HG03139 (cell line): Measurements from ENCODE around the gene ARHGEF25.
"Not testable (repeated sequence)": the region's sequence is repeated elsewhere in the genome, so short reads cannot be mapped to it uniquely, and the experiment has no call there.

Source experiments
- ATAC-seq: cut with Tn5 transposase; IDR thresholded peaks from one replicate; pipeline ENCODE4 v1.9.1; 2021; ENCODE audit not compliant: unreplicated experiment

ARHGEF25 gene

GRCh38 chr12:57632958-57633840 is 22.0 kb downstream of the ARHGEF25 start, which contains the start of gene B4GALNT1:
TSS of gene B4GALNT1 (minus strand) at chr12:57633201. CDS start at chr12:57632132, 1,069 bp downstream.
- ATAC-seq, result peak; percentile 76

- not testable (repeated sequence) for ATAC-seq
Observed at GRCh38 chr12:57636731-57637130, 25.5 kb downstream of the ARHGEF25 start.

- ATAC-seq, result no peak
Observed at GRCh38 chr12:57637364-57637763, 26.1 kb downstream of the ARHGEF25 start.

DNA sequence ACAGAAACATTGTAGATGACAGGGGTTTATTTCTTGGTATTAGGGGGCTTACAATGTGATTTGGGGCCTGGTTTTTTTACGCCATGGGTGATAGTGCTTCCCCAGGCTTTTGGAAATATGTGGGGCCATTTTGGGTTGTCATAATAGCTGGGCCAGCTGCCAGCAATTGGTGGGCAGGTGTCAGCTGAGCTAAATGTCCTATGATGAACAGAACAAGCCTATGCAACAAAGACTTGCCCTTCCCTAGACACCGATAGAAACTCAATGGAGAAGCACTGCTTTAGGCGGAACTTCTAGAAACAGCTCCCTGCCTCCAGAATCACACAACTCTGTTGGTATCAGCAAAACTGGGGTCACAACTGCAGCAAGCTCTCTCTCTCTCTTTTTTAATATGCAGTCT is 26.9 kb downstream of the ARHGEF25 start:
- ATAC-seq, result no peak

DNA sequence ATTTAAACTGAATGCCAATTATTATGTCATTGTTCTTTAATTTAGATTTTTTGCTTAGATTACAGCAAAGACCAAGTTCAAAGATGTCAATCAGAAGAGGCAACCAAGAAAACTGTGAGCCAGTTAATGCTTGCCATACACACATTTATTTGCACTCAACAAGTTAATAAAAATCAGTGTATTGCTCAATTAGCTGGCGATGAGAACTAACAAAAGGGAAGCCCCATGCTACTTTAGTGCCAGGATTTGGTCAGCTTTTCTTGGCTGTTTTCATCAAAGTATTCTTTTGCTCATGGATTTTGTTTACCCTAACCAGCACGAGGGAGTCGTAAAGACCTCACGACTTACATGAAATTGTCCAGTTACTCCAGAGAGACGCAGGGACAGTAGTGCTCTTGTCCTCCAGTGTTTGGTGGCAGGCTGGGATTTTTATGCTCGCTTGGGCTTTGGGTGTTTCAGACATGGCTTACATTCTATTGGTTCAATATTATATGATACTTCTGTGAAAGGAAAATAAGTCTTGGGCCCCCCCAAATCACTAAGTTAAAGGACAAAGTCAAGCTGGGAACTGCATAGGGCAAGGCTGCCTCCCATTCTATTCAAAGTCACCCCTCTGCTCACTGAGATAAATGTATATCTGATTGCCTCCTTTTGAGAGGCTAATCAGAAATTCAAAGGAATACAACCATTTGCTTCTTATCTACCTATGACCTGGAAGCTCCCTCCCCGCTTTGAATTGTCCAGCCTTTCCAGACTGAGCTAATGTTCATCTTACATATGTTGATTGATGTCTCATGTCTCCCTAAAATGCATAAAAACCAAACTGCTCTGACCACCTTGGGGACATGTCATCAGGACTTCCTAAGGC is 29.2 kb downstream of the ARHGEF25 start:
- no peak for ATAC-seq

DNA sequence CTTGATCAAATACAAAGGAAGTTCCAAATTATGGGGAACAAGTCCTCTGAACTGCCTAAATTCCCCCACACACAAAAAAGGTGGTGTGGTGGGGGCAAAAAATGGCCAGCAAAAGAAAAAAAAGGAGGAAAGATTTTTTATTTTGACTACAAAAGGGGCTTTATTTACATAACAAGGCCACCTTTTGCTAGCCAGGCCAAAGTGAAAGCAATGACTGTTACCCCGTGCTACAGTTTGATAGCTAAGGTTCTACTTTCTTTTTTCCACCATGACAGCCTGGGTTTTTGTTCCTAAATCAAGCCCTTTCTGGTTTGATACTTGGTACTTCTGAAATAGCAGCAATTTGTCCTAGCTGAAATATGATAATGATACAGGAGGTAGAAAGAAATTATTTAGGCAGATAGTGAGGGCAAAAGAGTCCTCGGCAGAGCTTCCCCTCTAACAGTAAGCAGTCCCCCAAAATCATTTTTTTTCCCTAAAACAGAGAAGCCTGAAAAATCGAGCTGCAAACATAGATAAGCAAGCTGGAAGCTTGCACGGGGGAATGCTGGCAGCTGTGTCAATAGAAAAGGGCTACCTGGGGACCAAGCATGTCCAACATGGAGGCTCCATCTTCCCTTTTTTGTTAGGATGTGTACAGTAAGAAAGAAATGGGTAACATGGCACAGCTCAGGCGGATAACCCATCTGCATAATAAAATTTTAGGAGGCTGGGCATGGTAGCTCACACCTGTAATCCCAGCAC is 30.6 kb downstream of the ARHGEF25 start:
- no peak for ATAC-seq

- ATAC-seq, result not testable (repeated sequence)
Observed at GRCh38 chr12:57645990-57646658, 34.9 kb downstream of the ARHGEF25 start.

- ATAC-seq, result not testable (repeated sequence)
Observed at GRCh38 chr12:57646659-57647049, 35.4 kb downstream of the ARHGEF25 start.

DNA sequence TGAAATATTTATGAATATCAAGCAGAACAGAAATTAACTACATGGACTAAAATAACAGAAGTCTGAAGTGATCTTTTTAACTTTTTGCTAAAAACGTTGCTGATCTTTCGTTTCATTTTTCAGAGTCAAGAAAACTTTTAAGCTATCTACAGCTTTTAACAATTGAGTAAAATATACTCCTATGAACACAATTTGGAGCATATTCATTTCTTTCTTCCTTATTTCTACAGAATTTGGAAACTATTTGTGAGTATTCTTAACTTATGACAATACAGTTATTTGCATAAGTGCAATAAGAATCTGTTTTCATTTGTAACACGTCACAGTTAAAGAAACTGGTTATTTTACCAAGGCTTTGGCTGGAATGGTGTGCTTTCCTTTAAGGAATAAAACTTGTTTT is 42.8 kb downstream of the ARHGEF25 start:
- ATAC-seq, result no peak

DNA sequence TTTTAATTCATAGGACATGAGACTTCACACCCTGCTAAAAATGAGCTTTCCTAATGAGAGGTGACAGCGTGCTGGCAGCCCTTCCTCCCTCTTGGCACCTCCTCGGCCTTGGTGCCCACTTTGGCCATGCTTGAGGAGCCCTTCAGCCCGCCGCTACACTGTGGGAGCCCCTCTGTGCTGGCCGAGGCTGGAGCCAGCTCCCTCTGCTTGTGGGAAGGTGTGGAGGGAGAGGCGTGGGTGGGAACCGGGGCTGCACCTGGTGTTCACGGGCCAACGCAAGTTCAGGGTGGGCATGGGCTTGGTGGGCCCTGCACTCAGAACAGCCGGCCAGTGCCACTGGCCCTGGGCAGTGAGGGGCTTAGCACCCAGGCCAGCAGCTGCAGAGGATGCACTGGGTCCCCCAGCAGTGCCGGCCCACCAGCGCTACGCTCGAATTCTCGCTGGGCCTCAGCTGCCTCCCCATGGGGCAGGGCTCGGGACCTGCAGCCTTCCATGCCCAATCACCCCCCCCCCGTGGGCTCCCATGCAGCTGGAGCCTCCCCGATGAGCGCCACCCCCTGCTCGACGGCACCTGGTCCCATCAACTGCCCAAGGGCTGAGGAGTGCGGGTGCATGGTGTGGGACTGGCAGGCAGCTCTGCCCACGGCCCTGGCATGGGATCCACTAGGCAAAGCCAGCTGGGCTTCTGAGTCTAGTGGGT is 44.5 kb downstream of the ARHGEF25 start:
- ATAC-seq, result no peak

DNA sequence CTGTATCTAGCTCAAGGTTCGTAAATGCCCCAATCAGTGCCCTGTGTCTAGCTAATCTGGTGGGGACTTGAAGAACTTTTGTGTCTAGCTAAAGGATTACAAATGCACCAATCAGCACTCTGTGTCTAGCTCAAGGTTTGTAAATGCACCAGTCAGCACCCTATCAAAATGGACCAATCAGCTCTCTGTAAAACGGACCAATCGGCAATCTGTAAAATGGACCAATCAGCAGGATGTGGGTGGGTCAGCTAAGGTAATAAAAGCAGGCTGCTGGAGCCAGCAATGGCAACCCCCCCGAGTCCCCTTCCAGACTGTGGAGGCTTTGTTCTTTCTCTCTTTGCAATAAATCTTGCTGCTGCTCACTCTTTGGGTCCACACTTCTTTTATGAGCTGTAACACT is 45.2 kb downstream of the ARHGEF25 start:
- ATAC-seq, result not testable (repeated sequence)

DNA sequence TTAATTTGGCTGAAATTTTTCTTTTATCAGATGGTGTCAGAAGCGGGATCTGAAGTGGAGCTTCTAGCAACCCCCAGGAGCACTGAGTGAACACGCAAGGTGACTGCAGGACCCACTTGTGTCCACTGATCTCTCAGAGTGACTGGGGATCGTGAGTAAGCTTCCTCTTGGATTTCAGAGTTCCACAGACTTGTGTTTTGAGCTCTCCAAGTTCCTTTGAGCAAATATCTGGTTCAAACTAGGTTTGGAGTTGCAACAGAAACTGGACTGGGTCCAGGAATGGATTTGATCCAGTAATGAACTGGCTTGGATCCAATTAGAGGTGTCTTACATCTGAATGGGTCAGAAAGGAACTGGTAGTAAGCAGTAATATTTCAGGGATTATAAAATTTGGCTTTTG is 46.5 kb downstream of the ARHGEF25 start:
- ATAC-seq, result no peak

DNA sequence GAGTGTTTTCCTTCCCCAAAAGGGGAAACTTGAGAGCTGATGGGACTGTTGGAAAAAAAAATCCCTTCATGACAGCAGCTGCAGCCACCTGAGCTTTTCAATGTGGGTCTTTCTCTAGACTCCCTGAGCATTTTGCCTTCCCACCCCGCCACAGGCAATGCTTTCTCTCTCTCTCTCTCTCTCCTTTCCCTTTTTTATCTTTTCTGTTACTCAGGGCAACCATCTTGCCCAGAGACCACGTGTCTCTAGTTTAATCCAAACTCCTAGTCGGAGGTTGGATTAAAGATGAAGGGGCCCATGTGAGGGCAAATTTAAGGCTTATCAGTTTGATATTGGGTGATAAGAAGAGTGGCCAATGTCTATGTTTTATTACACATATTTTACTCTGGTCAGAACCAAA is 47.7 kb downstream of the ARHGEF25 start:
- no peak for ATAC-seq

DNA sequence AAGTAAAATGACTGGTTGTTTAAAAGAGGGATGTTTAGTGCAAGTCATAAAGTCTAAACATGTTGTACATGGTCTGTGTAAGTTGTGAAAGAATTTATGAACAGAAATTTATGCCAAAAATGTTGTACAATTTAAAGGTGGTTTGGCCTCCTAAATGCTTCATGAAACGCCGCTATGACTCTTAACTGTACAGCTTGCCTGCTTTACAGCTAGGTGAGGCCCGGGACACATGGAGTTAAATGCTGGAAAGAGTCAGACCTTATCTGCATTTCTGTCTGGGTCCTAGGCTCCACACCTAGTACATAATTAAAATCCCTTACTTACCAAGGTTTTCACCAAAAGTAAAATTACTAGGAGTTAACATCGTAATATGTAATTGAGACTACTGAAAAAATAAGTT is 50.1 kb downstream of the ARHGEF25 start:
- no peak for ATAC-seq

DNA sequence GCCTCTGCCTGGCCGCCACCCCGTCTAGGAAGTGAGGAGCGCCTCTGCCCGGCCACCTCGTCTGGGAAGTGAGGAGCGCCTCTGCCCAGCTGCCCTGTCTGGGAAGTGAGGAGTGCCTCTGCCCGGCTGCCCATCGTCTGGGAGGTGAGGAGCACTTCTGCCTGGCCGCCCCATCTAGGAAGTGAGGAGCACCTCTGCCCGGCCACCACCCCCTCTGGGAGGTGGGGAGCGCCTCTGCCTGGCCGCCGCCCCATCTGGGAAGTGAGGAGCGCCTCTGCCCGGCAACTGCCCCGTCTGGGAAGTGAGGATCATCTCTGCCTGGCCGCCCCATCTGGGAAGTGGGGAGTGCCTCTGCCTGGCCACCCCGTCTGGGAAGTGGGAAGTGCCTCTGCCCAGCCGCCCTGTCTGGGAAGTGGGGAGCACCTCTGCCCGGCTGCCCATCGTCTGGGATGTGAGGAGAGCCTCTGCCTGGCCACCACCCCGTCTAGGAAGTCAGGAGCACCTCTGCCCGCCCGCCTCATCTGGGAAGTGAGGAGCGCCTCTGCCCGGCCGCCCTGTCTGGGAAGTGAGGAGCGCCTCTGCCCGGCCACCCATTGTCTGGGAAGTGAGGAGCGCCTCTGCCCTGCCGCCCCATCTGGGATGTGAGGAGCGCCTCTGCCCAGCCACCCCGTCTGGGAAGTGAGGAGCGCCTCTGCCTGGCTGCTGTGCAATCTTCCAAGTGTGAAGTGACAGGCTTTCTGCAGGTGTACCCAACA is 54.0 kb downstream of the ARHGEF25 start:
- not testable (repeated sequence) for ATAC-seq
